Measurements from ENCODE around the gene CASS4.
"Not testable (repeated sequence)": the region's sequence is repeated elsewhere in the genome, so short reads cannot be mapped to it uniquely, and the experiment has no call there.

Gene CASS4, protein sequence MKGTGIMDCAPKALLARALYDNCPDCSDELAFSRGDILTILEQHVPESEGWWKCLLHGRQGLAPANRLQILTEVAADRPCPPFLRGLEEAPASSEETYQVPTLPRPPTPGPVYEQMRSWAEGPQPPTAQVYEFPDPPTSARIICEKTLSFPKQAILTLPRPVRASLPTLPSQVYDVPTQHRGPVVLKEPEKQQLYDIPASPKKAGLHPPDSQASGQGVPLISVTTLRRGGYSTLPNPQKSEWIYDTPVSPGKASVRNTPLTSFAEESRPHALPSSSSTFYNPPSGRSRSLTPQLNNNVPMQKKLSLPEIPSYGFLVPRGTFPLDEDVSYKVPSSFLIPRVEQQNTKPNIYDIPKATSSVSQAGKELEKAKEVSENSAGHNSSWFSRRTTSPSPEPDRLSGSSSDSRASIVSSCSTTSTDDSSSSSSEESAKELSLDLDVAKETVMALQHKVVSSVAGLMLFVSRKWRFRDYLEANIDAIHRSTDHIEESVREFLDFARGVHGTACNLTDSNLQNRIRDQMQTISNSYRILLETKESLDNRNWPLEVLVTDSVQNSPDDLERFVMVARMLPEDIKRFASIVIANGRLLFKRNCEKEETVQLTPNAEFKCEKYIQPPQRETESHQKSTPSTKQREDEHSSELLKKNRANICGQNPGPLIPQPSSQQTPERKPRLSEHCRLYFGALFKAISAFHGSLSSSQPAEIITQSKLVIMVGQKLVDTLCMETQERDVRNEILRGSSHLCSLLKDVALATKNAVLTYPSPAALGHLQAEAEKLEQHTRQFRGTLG

DNA sequence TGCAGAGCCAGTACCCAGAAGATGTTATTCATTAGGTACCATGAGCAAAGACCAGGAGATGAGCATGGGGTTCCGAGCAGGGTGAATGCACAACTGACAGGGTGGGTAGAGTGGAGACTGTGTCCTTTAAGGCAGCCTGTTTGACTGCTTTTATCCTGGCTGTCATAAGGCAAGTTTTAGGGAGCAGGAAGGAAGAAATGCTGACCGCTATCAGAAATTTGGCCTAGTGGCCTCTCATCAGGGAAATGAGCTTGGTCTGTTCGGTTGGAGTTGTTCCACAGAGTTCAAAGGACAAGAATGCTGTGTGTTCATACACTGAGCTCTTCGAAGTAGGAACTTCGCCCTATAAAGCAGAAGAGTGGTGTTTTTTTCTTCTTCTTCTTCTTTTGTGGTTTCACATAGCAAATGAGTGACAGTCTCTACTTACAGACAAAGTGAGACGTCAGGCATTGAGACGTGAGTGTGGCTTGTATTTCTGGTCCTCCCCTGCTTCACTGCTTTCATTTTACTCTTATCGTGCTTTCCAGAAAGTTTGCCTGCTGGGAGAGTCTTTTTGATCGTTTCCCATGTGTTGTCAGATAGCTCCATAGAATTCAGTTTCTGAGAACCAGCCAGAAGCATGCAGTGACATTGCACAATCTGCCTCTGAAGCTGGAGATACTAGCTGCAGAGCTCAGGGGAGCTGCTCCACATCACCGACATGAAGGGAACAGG is at the start of gene CASS4:
Gene CASS4, plus strand, starts transcription at position 502 of the 714 bp plus-strand sequence. Its CDS starts 199 bp downstream, at position 701.
- no peak for DNase-seq

DNA sequence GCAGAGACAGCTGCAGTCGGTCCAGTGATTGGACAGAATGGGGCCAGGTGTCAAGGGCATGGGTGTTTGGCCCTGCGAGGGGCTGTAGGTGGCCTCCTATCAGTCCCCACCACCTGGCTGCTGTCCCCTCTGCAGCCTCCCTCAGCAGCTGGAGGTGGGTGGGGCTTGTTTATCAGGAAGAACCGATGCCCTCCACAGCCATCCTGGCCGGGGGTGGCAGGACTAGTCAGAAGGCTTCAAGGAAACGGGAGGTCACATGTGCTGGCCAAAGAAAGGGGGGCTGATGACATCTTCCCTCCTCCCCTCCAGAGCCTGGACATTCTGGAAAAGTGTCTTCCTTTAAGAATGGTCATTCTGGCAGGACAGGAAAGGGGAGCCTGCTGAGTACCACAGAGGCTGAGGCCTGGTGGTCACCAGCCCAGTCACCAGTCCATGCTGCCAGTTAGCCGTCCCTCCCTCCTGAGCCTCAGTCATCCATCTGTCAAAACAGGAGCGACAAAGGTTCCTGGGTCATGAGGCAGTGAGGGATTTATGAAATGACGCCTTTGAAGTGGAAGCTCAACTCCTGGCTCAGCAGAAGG is 49.1 kb upstream of the CASS4 start:
- no peak for DNase-seq

DNA sequence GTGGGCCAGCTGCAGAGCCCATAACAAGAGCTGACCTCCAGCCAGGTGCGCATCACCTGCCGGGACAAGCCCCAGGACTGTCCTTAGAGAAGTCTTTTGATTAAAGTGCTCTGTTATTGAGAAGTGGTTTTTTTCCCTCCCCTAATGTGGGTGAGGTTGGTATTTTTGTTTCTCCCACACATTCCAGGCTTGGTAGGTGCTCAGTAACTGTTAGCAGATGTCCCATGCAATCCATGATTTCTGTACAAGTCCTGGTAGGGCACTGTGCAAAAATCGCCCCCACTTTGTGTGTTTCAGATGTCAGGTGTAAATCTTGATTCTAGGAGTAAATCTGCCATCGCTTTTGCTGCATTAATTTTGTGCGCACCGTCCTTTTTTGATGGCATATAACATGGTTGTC is 48.6 kb upstream of the CASS4 start:
- no peak for DNase-seq

DNA sequence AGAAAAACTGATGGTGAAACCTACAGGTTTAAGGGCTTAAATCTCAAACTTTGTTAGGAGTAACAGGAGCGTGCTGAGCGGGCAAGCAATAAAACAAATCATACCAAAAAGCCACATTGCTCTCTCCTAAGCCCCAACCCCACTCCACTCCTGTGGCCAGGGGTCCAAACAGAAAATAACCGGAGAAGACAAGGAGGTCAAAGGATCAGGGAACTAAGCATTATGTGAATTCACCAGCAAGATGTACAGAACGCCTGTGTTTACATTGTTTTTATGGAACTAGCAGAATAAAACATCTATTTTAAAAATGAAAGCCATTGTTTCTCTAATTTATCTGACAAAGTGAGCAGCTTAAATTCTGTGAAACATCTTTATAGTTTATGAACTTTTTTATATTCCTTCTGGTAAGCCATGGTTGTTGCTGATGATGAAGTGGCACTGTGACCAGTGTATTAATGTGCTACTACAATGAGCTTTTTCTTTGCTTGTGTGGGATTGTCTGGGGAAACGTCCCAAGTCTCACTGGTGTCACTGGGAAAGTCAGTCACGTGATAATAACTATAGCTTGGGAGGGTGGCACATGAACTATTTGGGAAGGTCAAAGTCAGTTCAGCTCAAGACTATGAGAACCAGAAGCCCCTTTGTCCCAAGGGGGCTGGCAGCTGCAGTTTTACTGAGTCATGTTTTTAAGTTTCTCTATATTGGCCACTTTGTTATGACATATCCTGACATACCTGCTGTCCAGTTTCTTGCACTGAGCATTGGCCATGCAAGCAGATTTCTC is 43.5 kb upstream of the CASS4 start:
- DNase-seq: no peak

DNA sequence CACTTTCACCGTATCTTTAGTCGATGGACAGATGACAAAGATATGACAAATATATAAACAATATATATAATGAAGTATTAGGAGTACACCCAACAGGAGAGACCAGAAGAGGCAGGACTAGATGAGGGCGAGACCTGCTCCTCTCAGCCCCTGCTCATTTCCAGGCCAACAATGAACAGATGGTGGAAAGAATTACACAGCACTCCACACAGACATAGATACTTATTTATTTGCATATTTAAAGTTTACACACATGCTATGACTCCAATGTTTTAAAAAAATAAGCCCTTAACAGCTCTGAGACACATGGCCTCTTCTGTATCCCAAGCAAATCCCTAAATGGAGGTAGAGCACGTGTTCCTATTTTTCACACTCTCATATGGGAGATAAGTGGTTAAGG is 42.9 kb upstream of the CASS4 start:
- DNase-seq: no peak

DNA sequence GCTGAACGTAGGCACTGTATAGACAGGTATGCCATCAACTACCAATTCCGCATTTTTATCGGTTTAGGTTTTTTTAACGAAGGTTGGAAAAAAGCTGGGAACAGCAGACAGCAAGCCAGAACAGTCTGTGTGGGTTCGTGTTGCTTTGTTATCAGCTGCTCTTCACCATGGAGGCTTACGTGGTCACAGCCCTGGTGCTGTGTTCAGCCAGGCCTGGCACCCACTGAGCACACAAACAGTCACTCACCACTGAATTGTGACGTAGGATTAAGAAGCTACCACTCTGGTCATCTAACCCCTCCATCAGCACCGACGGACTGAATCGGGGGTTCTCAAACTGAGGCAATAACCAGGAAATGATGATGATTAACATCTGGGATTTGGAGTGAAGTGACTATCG is 40.1 kb upstream of the CASS4 start:
- no peak for DNase-seq

DNA sequence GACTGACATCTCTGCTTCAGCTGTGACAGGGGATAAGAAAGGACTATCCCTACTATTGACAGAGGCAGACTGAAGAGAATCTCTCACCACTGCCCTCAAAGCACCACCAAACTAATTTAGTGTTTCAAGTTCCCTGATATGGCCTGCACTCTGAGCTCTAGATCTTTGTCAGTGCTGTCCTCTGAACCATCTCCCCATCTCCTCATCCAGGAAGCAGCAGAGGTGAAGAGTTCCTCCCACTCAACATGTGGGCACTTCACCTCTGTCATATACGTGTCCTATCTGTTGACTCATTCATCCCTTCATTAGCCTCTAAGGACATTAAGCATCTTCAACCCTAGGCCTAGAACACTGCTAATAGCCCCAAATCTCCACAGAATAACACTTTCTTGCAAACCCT is 39.2 kb upstream of the CASS4 start:
- DNase-seq: no peak

DNA sequence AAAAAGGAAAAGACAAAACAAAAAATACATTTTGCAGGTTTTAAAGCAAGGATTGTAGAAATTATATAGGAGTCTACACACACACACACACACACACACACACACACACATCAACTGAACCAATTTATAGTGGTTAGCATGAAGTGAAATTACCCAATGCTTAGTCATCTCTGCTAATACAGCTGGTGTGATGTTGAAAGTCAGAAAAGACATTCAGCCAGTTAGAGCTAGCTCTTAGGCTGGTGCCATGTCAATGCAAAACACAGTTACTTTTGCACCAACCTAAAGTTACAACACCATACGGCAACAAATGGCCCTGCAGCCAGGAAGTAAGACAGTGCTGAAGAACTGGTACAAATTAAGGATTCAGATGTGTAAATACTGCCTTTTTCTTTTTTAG is 38.1 kb upstream of the CASS4 start:
- peak; percentile 9 for DNase-seq

DNA sequence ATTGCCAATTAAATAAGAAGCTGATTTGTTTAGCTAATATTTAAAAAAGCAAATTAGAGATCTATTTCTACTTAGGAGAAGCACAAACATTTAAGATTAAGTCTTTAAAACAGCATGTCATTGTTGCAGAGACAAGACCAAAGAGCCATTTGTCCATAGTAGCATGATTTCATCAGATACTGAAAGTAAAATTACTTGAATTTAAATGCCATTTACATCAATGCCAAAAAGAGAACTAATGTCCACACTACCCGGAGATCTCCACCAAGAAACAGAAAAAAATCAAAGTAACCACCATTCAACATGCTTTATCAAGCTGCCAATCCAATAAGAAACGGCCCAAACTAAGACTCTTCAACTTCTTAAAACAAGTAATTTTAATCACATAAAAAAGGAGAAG is 35.7 kb upstream of the CASS4 start:
- DNase-seq: no peak

DNA sequence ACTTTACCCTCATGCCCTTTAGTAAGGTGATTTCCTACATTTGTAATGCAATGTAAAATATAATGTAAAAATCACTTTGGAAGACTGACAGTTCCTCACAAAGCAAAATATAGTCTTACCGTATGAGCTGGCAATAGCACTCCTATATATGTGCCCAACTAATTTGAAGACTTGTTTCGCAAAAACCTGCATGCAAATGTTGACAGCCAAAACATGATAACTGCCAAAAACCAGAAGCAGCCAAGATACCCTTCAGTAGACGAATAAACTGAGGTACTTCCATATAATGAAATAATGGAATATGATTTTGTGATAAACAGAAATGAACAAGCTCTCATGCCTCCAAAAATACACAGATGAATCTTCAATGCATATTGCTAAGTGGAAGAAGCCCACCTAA is 33.7 kb upstream of the CASS4 start:
- DNase-seq: no peak

DNA sequence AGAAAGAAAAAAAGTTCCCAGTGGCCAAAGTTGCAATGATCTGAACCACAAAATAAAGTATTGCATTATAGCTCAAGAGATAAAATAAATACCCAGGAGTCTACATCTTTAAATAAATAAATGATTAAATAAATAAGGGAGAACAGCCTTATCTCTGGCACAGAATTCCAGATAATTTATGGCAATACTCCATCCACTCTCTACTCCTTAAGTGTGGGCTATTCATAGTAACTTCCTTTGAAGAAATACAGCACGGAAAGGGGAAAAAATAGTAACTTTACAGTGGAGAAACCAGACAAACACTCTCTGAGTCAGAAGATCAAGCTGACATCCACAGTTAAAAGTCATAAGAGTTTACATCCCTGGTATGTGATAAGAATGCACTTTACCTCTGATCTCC is 31.7 kb upstream of the CASS4 start:
- no peak for DNase-seq

DNA sequence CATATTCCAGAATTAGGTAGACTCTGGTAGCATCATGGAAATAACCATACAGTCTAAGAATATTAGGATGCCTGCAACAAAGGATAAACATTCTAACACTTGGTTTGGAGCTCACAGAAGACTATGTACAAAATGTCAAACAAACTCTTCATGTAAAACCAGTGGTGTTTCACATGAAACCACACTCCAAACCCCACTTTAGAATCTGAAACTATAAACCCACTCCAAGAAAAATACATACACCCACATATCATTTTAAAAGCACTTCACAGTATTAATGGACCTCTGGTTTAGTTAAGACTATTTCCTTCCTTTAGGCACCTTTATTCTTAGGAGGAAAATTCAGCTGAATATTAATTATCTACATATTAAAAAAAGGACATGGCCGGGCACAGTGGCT is 30.6 kb upstream of the CASS4 start:
- no peak for DNase-seq

DNA sequence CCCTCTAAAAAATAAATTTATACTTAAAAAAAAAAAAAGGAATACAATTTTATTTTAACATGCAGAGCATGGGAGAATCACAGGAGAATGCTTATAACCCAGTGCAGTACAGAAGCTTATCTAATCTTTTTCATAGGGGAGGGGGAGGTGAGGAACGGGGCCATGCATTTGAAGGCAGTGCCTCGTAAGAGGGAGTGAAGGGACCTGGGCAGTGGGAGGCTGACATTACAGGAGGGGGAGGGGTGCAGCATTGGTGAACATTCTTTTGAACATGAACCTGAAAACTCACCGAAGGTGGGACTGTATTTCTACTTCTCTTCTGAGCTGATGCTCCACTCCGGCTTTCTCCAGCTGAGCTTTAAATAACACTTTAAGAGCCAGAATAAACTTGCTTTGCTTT is 29.4 kb upstream of the CASS4 start:
- no peak for DNase-seq

DNA sequence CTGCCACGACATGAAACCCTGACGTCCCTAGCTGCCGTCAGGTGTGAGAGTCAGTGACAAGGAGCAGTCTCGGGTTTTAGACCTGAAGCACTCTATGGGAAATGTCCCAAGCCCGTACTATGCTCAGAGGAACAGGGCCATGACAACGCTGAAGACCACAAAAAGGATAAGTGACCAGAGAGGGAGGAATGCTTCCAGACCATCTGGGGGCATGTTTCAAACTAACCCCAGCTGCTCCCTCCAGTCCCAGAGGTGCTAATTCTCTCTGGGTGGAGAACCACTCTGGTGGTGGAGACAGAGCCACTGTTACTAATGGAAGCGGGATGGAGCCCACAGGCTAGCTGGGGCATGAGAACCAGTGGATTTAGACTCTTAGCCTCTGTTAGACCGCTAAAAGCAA is 28.7 kb upstream of the CASS4 start:
- DNase-seq: no peak

DNA sequence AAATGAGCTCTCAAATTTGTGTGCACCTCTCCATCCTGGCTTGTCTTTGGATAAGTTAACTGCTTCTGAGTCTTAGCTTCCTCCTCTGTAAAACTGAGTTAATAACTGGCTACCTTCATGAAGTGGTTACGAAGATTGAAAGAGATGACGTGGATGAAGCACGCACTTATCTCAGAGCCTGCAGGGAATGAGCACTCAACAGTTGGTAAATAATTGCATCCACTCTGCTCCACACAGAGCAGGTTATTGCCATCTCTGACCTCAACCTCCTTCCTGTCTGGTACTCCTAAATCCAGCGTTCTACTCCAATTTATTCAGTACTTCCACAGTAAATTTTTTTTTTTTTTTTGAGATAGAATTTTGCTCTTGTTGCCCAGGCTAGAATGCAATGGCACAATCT is 26.9 kb upstream of the CASS4 start:
- DNase-seq: no peak

DNA sequence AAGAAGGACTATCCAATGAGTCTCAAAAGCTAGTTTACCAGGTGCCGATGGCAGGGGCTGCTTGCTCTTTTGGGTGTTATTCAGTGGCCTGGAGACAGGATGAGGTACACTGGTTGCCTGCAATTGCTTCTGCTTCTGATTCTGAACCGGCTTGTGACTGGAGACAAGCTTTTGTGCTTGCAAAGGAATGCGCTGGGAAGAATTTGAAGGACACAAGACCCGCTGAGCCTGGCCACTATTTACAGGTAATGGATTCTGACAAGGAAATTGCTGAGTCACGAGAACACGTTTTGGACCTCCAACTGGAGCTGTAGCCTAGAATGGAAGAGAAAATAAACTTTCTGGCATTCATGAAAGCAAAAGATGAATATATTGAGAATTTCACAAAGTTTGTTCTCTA is 25.8 kb upstream of the CASS4 start:
- no peak for DNase-seq

DNA sequence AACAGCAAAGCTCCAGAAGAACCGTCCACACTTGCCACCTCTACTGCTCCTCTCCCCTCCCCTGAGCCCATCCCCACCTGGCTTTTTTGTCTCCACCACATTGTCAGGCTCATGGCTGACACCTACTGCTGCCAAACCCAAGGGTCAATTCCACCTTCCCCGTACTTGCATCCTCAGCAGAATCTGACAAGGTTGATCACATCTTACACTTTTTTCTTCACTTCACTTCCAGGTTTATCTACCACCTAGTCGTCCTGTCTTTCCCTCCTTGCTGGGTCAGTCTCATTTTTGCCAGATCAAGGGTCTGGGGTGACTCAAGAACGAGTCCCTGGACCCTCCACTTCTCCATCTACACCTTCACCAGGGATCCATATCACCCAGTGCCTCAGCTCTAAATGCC is 23.2 kb upstream of the CASS4 start:
- no peak for DNase-seq

DNA sequence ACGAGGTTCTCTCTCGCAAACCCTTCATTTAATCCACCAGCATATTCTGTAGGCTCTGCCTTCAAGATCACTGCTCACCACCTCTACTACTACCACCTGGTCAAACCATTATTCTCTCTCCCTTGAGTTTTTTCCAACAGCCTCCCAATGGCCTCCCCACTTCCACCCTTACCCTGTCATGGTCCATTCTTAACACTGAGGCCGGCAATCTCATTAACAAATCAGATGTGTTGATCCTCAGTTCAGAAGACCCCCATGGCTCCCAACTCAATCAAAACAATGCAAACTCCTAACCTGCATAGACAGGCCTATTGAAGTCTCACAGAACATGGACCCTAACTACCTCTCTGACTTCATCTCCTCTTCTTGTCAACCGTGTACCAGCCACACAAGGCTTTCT is 22.3 kb upstream of the CASS4 start:
- no peak for DNase-seq

DNA sequence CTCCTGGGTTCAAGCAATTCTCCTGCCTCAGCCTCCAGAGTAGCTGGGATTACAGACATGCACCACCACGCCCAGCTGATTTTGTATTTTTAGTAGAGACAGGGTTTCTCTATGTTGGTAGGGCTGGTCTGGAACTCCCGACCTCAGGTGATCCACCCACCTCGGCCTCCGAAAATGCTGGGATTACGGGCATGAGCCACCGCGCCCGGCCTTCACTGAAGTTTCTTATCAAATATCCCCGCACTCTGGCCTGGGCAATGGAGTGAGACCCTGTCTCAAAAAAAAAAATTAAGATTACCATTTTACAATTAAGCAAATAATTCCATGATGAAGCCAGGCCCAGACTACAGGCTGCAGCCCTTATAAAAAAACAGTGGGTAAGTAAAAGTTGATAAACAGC is 21.7 kb upstream of the CASS4 start:
- not testable (repeated sequence) for DNase-seq

DNA sequence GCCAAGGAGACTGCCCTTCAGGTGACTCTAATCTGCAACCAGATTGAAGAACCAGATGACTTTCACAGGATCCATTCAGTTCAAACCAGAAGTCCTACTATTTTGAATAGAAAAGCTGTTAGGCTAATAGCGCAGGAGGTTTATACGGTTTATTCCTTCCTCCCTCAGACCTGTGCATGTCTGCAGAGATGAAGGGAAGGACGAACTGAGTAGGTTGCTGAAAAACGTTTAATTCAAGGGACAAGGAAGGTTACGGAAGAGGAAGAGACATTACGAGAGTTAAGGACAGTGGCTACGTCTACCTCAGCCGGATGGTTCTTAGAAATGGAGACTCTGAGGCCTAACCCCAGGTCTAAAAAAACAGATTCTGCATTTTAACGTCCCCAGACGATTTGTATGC is 21.0 kb upstream of the CASS4 start:
- DNase-seq: no peak

DNA sequence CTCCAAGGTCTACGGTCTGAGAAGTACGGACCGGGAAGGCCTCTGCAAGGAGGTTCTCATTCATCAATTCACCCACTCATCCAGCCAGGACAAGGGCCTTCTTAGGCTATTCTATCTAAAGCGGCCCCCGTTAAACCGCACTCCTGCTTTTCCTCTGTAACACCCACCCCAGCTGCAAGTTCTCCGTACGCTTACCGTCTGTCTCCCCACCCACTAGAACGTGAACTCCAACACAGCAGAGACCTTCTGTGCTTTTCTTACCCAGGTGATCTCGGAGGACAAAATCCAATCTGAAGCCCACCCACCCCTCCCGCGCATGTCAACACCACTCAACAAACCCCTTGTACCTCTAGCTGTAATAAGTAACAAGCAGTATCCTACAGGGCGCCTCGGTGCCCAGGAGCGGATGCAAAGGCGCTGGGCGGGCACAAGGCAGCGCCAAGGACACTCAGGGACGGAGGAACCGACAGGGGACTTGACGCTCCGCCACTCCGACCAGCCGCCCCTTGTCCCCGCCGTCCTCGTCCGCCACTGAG is 20.4 kb upstream of the CASS4 start:
- DNase-seq: no peak

DNA sequence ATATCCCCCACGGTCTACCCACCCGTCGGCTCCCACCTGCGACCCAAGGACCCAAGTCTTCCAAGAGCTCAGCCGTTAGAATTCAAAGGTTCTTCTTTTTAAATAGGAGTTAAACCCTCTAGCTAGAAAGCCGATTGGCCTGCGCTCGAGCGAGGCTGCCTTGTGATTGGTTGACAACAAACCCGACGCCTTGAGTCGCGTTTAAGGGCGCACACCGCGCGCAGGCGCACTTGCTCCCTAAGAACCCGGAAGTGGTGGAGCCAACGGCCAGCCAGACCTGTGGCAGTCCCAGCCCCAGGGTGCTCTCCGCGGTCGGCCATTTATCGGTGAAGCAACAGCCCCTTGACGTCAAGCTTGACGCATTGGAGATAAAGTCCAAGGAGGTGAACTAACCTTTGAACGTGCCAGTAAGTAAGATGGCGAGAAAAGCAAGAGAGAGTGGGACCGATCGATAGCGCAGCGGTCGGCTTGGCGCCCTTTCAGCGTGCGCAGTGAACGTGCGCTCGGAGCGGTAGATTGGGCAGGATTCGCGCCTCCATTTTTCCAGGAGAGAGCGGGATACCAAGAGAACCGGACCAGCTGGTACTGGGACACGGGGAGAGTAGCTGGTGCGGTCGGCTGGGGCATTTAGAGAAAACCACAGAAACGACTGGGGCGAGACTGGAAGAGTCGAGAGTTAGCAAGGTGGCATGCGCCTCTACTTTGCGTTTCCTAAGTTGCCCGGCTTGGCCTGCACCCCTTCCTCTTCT is 19.8 kb upstream of the CASS4 start, which contains the start of the genes AURKA and CSTF1:
Gene AURKA, minus strand, starts transcription at position 84 of the 749 bp plus-strand sequence. CDS start 4,018 bp downstream, outside the sequence.
Gene CSTF1, plus strand, starts transcription at position 514 of the 749 bp plus-strand sequence. CDS start 2,908 bp downstream, outside the sequence.
- peak; percentile 100 for DNase-seq

Data from stimulated activated CD4-positive, alpha-beta T cell treated with anti-CD3 and anti-CD28 coated beads, Interleukin-4, amount 100 ng/mL, for 24 hours (primary cell).